Central memory CD8-positive, alpha-beta T cell (primary cell): ENCODE measurements around the gene ACBD3.
A peak's percentile ranks its signal among the peaks of the same experiment; 100 is the strongest.
"Not testable (repeated sequence)": the region's sequence is repeated elsewhere in the genome, so short reads cannot be mapped to it uniquely, and the experiment has no call there.

Experiments
- ATAC-seq: fragments of 150-1000 bp; cut with Tn5 transposase; replicated peaks from 2 replicates; pipeline ENCODE4 v1.10.0; 2022; ENCODE audit warnings: mild to moderate bottlenecking, moderate FRiP score, moderate number of reproducible peaks; ENCODE audit not compliant: poor library complexity, severe bottlenecking; ENCODE audit errors: extremely low read depth
- DNase-seq, 2 donors: peaks; one replicate each; pipeline ENCODE4 v3.0.0; 2021; ENCODE audit warnings: low spot score in 2 of 2
- H3K27ac Mint-ChIP-seq: one replicate; pipeline ENCODE4 v1.8.0; 2022; ENCODE audit warnings: low read depth, mild to moderate bottlenecking, moderate library complexity, mixed read lengths
- H3K27me3 Mint-ChIP-seq: one replicate; pipeline ENCODE4 v1.8.0; 2022; ENCODE audit warnings: mixed read lengths
- H3K36me3 Mint-ChIP-seq: one replicate; pipeline ENCODE4 v1.8.0; 2022; ENCODE audit warnings: mild to moderate bottlenecking, moderate library complexity, mixed read lengths; ENCODE audit not compliant: insufficient read depth
- H3K4me1 Mint-ChIP-seq: one replicate; pipeline ENCODE4 v1.8.0; 2022; ENCODE audit warnings: mixed read lengths
- H3K4me3 Mint-ChIP-seq: one replicate; pipeline ENCODE4 v1.8.0; 2022; ENCODE audit warnings: mild to moderate bottlenecking, moderate library complexity, mixed read lengths
- H3K9me3 Mint-ChIP-seq: one replicate; pipeline ENCODE4 v1.8.0; 2022; ENCODE audit warnings: mixed read lengths

ACBD3 gene

GRCh38 chr1:226211181-226211821 is 24.8 kb upstream of the ACBD3 start:
- H3K9me3 Mint-ChIP-seq = no peaks in the 10 kb centered on the region
- no peaks in the 10 kb centered on the region for H3K4me1 Mint-ChIP-seq
- ATAC-seq (no peak), DNase-seq (no peak)
- no peak overlapping the region for H3K4me3 Mint-ChIP-seq
- H3K36me3 Mint-ChIP-seq = no peaks in the 10 kb centered on the region
- H3K27me3 Mint-ChIP-seq = no peaks in the 10 kb centered on the region
- H3K27ac Mint-ChIP-seq = no peak overlapping the region

GRCh38 chr1:226210571-226211176 is 24.1 kb upstream of the ACBD3 start:
- no peak for ATAC-seq
- H3K4me3 Mint-ChIP-seq = no peak overlapping the region
- no peak overlapping the region for H3K27ac Mint-ChIP-seq

GRCh38 chr1:226209307-226210059 is 22.9 kb upstream of the ACBD3 start:
- Mint-ChIP-seq H3K4me3 (no peak overlapping the region), H3K4me1 (no peaks in the 10 kb centered on the region), H3K9me3 (no peaks in the 10 kb centered on the region), H3K36me3 (no peaks in the 10 kb centered on the region), H3K27ac (no peak overlapping the region), H3K27me3 (no peaks in the 10 kb centered on the region)
- DNase-seq = no peak
- ATAC-seq = no peak

More at GRCh38 chr1:226210571-226211176, 24.1 kb upstream of the ACBD3 start:
- Mint-ChIP-seq H3K36me3 (no peaks in the 10 kb centered on the region), H3K9me3 (no peaks in the 10 kb centered on the region), H3K27me3 (no peaks in the 10 kb centered on the region), H3K4me1 (no peaks in the 10 kb centered on the region)
- DNase-seq = no peak

- Mint-ChIP-seq H3K27ac (no peak overlapping the region), H3K36me3 (no peaks in the 10 kb centered on the region), H3K4me1 (no peaks in the 10 kb centered on the region), H3K9me3 (no peaks in the 10 kb centered on the region), H3K4me3 (no peak overlapping the region), H3K27me3 (no peaks in the 10 kb centered on the region)
- DNase-seq (no peak), ATAC-seq (no peak)
These were observed 20.5 kb upstream of the ACBD3 start for GRCh38 chr1:226207048-226207447.

- H3K9me3 Mint-ChIP-seq = no peaks in the 10 kb centered on the region
- no peaks in the 10 kb centered on the region for H3K36me3 Mint-ChIP-seq
- no peaks in the 10 kb centered on the region for H3K4me1 Mint-ChIP-seq
- ATAC-seq (no peak), DNase-seq (no peak)
- peaks cover 11% of the 10 kb centered on the region for H3K27me3 Mint-ChIP-seq
- H3K4me3 Mint-ChIP-seq = no peak overlapping the region
- no peak overlapping the region for H3K27ac Mint-ChIP-seq
These were observed 17.7 kb upstream of the ACBD3 start for GRCh38 chr1:226204198-226204597.

- Mint-ChIP-seq H3K4me3 (no peak overlapping the region), H3K36me3 (no peaks in the 10 kb centered on the region), H3K9me3 (no peaks in the 10 kb centered on the region), H3K4me1 (no peaks in the 10 kb centered on the region), H3K27ac (no peak overlapping the region), H3K27me3 (peaks cover 11% of the 10 kb centered on the region)
- no peak for ATAC-seq
- no peak for DNase-seq
These were observed 17.1 kb upstream of the ACBD3 start for GRCh38 chr1:226203655-226204054.

GRCh38 chr1:226203240-226203639 is 16.7 kb upstream of the ACBD3 start:
- Mint-ChIP-seq H3K4me3 (no peak overlapping the region), H3K27me3 (peaks cover 11% of the 10 kb centered on the region), H3K36me3 (no peaks in the 10 kb centered on the region), H3K9me3 (no peaks in the 10 kb centered on the region), H3K4me1 (no peaks in the 10 kb centered on the region), H3K27ac (no peak overlapping the region)
- DNase-seq = no peak
- no peak for ATAC-seq

GRCh38 chr1:226202666-226203065 is 16.1 kb upstream of the ACBD3 start:
- H3K27ac Mint-ChIP-seq, H3K4me3 Mint-ChIP-seq, ATAC-seq, H3K36me3 Mint-ChIP-seq, H3K9me3 Mint-ChIP-seq, H3K4me1 Mint-ChIP-seq, DNase-seq: not testable (repeated sequence)
- H3K27me3 Mint-ChIP-seq = peaks cover 11% of the 10 kb centered on the region

- Mint-ChIP-seq H3K36me3 (no peaks in the 10 kb centered on the region), H3K4me1 (peaks cover under 1% of the 10 kb centered on the region), H3K27me3 (peaks cover 11% of the 10 kb centered on the region), H3K27ac (no peak overlapping the region), H3K4me3 (no peak overlapping the region), H3K9me3 (no peaks in the 10 kb centered on the region)
- DNase-seq = no peak
- ATAC-seq = no peak
These were observed 15.7 kb upstream of the ACBD3 start for GRCh38 chr1:226202246-226202645.

GRCh38 chr1:226201029-226201593 is 14.6 kb upstream of the ACBD3 start:
- Mint-ChIP-seq H3K4me1 (peaks cover 6% of the 10 kb centered on the region), H3K36me3 (no peaks in the 10 kb centered on the region), H3K27ac (no peak overlapping the region), H3K9me3 (no peaks in the 10 kb centered on the region), H3K4me3 (no peak overlapping the region), H3K27me3 (peaks cover 11% of the 10 kb centered on the region)
- no peak for DNase-seq
- no peak for ATAC-seq

- ATAC-seq = no peak
- Mint-ChIP-seq H3K4me3 (no peak overlapping the region), H3K27me3 (peaks cover 11% of the 10 kb centered on the region), H3K27ac (peak overlapping the region; percentile 14), H3K9me3 (no peaks in the 10 kb centered on the region), H3K4me1 (peaks cover 6% of the 10 kb centered on the region), H3K36me3 (no peaks in the 10 kb centered on the region)
- no peak for DNase-seq
These were observed 13.4 kb upstream of the ACBD3 start for GRCh38 chr1:226199971-226200370.

- DNase-seq (no peak), ATAC-seq (no peak)
- Mint-ChIP-seq H3K4me3 (no peak overlapping the region), H3K27me3 (peaks cover 8% of the 10 kb centered on the region), H3K4me1 (peaks cover 6% of the 10 kb centered on the region), H3K9me3 (no peaks in the 10 kb centered on the region), H3K36me3 (no peaks in the 10 kb centered on the region), H3K27ac (no peak overlapping the region)
These were observed 8.6 kb upstream of the ACBD3 start for GRCh38 chr1:226195144-226195543.

- H3K9me3 Mint-ChIP-seq = no peaks in the 10 kb centered on the region
These were observed 839 bp upstream of the ACBD3 start for GRCh38 chr1:226187380-226187779.

More at GRCh38 chr1:226187380-226187779, 839 bp upstream of the ACBD3 start:
- DNase-seq (no peak), ATAC-seq (no peak)
- Mint-ChIP-seq H3K36me3 (peaks cover 21% of the 10 kb centered on the region), H3K4me1 (peaks cover 26% of the 10 kb centered on the region), H3K4me3 (peak overlapping the region; percentile 92), H3K27ac (peak overlapping the region; percentile 91), H3K27me3 (no peaks in the 10 kb centered on the region)
